CD4-positive, alpha-beta T cell treated with Interleukin-1 beta for 1 hour (primary cell): ENCODE data around the gene PNKD.
"Not testable (repeated sequence)": the region's sequence is repeated elsewhere in the genome, so short reads cannot be mapped to it uniquely, and the experiment has no call there.

Experiments
- DNase-seq, 2 donors: peaks; one replicate each; pipeline ENCODE4 v3.0.0-alpha.2; 2020 to 2022

PNKD gene

DNA sequence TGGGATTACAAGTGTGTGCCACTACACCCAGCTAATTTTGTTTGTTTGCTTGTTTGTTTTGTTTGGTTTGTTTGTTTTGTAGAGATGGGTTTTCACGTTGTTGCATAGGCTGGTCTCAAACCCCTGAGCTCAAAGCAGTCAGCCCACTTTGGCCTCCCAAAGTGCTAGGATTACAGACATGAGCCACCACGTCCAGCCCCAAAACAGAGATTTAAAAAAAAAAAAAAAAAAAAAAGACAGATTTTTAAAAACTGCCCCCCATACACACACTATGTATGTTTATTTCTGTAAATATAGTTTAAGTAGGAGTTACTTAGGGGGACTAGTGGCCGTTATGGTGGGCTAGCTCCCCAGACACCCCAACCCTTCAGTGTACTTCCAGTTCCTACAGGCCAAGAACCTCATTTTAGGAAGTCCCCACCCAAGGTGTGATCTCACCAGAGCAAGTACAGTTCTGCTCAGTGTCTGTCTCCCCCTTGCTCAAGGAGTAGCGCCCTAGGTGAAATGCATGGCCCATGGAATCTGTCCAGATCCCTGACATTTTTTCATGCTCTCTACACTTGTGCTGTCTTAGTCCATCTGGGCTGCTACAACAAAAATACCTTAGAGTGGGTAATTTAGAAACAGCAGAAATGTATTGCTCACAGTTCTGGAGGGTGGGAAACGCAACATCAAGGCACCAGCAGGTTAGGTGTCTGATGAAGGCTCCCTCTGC is 23.6 kb downstream of the PNKD start:
- no peak for DNase-seq

DNA sequence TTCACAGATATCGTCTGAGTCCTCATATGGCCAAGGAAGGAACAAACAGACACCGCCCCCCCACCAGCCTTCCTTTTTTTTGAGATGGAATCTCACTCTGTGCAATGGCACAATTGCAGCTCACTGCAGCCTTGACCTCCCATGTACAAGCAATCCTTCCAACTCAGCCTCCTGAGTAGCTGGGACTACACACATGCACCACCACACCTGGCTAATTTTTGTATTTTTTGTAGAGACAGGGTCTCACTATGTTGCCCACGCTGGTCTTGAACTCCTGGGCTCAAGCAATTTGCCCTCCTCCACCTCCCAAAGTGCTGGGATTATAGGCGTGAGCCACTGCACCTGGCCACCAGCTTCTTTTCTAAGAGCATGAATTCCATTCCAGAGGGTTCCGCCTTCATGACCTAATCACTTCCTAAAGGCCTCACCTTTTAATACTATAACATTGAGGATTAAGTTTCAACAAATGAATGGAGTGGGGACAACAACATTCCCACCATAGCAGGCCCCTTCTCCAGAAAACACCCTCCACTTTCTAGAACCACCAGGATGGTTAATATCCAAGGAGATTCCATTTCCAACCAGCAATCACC is 24.2 kb downstream of the PNKD start:
- DNase-seq, result no peak

DNA sequence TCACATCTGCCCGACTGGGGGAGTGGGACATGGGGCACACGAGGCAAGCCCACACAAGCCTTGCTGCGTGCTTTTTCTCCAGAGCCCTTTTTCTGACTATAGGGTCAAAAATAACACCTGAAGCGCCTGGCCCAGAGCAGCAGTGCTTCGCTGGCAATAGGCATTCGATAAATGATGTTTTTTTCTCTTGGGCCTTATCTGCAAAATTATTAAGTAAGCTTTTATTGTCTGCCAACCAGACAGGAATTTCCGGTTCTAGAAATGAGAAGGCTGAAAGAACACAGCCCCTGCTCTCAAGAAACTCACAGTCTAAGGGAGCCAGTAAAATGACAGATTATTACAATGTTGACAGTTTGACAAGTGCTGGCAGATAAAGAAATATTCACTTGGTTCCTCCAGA is 24.7 kb downstream of the PNKD start:
- DNase-seq, result no peak

DNA sequence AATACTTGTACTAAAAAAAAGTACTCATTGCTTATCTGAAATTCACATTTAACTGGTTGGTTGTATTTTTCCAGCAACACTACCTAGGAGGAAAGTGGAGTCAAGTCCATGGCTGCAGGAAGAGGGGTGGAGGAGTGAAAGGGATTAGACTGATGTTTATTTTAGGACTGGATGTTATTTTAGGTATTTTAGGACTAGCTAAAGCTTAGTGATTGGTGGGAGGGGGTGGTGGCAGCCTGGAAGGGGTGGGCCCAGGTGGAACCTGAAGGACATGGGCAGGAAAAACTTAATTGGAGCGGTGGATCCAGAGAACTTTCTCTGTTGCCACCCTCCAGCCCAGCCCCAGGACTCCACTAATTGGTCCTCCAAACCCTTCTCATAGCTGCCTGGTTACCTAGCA is 25.9 kb downstream of the PNKD start:
- no peak for DNase-seq

DNA sequence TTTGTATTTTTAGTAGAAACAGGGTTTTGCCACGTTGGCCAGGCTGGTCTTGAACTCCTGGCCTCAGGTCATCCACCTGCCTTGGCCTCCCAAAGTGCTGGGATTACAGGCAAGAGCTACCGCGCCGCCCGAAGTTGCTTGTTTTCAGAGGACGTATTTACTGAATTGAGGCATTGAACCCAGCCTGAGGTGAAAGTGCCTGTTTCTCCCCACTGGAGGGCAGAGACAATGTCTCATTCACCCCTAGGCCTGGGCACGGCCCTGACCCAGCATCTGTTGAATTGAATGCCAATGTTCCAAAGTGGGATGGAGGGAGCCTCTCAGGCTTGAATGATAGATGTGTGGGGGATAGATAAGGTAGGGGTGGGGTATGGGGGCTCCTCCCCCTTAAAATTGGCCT is 26.5 kb downstream of the PNKD start:
- no peak for DNase-seq

DNA sequence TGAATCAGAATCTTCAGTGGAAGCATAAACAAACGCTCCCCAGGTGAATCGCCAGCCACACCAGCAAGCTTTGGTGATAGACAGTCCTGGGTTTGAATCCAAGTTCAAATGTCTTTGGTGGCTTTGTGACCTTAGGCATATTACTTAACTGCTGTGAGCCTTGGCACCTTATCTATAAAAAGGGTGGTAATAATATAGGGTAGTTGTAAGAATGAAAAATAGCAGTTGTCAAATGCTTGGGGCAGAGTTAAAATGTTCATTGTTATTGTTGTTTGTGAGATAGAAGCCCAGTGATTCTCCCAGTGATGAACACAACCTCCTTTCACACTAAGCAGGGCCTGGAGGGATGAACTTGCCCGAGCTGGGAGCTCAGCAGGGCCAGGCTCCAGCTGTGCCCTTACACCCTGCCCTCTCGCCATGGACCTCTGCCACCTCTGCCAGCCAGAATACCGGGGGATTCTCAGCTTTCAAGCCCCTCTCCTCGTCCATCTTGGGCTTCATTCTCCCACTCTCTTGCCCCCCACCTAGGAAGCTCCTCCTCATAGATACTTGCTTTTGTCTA is 28.1 kb downstream of the PNKD start:
- DNase-seq, result no peak

DNA sequence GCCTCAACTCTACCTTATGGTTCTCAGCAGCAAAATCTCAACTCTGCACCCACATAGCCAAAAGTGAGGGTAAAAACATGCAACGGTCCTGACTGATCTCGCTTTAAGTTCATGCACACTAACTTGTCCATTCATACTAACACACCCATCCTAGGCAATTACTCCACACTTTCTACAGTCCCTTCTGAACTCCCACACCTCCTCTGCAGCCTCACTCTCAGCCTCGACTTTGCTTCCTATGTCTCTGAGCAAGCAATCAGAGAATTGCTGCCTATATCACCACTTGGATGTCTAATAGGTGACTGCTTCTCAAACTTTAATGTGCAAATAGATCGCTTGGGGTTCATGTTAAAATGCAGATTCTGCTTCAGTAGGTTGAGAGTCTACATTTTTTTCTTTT is 29.8 kb downstream of the PNKD start:
- no peak for DNase-seq

DNA sequence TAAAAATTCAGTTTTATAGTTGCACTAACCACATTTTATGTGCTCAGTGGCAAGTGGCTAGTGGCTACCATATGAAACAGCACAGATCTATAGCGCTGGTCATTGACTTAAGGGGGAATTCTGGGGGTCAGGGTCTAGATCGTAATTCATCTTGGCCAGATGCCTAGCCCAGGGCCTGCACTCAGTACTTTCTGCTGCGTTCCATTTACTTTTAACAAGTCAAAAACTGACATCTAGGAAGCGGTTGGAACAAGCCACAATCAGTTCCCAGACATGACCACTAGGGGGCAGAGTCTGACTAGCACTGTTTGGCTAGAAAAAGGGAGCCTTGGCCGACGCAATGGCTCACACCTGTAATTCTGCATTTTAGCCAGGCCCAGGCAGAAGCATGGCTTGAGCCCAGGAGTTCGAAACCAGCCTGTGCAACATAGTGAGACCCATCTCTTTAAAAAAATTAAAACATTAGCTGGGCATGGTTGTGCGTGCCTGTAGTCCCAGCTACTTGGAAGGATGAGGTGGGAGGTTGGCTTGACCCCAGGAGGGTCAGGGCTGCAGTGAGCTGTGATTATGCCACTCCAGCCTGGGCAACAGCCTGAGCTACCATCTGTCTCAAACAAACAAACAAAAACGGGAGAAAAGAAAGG is 31.0 kb downstream of the PNKD start:
- peak; percentile 87 to 91 for DNase-seq

DNA sequence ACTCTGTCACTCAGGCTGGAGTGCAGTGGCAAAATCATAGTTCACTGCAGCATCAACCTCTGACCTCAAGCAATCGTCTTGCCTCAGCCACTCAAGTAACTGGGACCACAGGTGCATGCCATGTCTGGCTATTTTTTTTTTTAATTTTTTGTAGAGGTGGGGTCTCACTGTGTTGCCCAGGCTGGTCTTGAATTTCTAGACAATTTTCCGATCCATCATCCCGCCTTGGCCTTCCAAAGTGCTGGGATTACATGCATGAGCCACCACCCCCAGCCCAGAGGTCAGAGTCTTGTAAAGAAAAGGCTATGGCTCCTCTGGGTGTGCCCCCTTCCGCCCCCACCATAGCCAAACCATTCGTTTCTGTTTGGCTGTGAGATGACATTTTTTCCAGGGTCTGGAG is 35.1 kb downstream of the PNKD start:
- DNase-seq, result no peak

DNA sequence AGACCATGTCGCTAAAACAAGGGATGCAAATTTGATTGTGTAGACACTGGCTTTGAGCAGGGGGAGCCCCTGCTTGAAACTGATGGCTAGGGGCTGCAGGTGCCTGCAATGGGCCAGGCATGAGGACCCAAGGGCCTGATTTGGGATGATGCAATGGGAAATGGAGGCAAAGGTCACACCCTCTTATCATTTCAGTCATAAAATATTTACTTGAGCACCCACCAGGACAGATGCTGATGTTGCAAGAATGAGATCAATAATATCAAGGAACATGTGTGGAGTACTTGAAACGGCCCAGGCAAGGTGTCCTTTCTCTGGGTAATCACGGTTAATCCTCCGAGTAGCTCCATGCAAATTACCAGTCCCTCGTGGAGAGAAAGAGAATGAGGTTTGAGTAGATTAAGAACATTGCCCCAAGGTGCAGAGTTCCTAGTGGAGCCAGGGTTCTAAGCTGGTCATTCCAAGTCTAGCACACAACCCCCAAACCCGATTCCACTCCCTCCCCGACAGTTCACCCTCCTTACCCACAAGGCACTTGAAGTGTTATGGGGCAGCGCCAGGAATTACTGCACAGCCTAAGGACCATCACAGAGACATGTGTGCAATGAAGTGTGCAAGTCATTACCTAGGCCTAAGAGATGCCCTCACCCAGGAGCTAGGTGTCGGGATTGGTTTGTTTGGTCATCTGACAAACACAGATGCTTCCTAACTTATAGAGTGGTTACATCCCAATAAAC is 36.0 kb downstream of the PNKD start:
- no peak for DNase-seq

DNA sequence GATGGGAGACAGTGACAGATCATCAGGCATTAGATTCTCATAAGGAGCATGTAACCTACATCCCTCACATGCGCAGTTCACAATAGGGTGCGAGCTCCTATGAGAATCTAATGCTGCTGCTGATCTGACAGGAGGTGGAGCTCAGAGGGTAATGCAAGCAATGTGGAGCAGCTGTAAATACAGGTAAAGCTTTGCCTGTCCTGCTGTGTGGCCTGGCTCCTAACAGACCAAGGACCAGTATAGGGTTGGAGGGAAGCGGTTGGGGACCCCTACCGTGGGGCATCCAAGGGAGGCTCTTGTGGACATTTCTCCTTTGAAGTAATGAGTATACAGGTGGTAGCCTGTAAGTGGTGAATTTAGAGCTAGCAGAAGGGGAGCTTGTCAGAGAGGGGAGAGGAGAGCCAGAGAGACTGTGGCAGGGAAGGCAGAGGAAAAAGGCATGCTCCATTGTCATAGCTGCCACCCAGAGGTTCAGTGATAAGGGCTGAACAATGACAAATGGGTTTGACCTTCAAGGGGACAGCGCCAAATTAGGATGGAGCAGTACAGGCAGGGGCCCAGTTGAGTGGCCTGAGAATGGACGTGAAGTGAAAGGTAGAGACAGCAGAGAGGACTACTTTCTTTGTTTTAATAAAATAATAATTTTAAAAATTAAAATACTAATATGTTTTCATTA is 37.2 kb downstream of the PNKD start:
- DNase-seq, result no peak

DNA sequence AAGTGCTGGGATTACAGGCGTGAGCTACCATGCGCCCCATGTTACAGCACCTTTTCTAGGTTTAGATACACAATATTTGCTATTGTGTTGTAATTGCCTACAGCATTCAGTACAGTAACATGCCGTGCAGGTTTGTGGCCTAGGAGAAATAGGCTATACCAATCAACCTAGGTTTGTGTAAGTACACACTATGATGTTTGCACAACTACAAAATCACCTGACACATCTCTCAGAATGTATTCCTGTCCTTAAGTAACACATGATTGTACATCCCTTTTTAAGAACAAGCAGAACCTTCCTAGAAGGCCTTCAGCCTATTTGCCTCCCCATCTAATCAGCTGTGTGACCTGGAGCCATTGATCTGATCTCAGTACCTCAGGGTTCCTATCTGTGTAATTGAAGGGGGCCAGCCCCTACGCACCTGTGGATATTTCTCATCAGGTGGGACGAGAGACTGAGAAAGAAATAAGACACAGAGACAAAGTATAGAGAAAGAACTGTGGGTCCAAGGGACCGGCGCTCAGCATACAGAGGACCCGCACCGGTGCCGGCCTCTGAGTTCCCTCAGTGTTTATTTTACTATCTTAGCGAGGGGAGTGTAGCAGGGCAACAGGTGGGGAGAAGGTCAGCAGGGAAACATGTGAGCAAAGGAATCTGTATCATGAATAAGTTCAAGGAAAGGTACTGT is 40.7 kb downstream of the PNKD start:
- no peak for DNase-seq

DNA sequence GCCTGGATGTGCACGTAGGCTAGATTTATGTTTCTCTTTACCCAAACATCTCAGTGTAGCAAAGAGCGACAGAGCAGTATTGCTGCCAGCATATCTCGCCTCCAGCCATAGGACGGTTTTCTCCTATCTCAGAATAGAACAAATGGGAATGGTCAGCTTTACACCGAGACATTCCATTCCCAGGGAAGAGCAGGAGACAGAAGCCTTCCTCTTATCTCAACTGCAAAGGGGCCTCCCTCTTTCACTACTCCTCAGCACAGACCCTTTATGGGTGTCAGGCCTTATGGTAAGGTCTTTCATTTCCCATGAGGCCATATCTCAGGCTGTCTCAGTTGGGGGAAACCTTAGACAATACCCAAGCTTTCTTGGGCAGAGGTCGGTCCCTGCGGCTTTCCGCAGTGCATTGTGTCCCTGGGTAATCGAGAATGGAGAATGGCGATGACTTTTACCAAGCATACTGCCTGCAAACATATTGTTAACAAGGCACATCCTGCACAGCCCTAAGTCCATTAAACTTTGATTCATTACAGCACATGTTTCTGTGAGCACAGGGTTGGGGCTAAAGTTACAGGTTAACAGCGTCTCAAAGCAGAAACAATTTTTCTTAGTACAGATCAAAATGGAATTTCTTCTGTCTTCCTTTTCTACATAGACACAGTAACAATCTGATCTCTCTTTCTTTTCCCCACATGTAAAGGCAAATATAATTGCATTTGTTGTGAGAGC is 41.4 kb downstream of the PNKD start:
- not testable (repeated sequence) for DNase-seq

DNA sequence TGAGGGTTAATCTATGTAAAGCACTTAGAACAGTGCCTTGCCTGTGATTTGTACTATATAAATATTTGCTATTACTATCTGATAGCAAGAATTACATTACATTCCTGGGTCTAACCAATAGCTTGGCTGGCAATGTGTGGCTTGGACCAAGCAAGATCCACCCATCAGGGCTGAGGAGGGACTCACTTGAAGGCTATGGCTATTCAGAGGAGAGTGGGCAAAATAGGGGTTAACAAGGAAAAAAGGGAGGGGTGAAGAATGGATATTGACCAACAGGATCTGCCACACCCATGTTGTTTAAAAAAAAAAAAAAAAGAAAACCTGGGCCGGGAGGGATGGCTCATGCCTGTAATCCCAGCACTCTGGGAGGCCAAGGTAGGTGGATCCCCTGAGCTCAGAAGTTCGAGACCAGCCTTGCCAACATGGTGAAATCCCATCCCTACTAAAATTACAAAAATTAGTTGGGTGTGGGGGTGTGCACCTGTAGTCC is 42.0 kb downstream of the PNKD start:
- DNase-seq, result no peak

DNA sequence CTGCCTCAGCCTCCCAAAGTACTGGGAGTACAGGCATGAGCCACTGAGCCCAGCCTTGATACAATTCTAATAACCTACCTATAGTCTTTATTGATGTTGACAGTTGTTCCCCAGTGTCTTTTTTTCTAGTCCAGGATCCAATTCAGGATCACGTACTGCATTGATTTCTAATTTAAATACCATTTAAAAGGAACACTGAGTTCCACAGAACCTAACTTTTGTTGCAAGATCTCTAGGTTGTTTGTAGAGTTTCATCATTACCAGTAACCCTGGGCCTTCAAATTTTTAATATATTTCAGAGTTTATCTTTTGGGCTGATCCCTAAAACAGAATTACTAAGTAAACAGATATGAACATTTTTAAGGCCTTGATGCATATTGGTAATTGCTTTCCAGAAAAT is 43.0 kb downstream of the PNKD start:
- DNase-seq, result no peak

DNA sequence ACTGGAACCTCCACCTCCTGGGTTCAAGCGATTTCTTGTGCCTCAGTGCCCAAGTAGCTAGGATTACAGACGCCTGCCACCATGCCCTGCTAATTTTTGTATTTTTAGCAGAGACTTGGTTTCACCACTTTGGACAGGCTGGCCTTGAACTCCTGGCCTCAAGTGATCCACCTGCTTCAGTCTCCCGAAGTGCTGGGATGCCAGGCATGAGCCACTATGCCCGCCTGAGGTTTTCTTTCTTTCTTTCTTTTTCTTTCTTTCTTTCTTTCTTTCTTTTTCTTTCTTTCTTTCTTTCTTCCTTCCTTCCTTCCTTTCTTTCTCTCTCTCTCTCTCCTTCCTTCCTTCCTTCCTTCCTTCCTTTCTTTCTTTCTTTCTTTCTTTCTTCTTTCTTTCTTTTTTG is 44.4 kb downstream of the PNKD start:
- DNase-seq, result not testable (repeated sequence)

DNA sequence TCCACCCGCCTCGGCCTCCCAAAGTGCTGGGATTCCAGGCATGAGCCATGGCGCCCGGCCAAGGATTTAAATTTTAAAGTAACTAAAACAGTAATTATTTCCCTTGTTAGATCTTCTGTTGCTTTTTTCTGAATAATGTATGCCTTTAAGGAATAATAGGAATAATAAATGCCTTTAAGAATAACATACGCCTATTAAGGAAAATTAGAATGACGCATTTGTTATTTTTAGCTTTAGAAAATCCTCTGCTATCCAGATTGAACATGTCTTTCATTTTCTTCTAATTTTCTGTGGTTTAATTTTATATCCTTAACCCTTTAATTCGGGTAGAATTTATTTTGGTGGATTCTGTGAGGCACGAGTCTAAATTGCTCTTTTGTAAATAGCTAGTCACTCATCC is 45.1 kb downstream of the PNKD start:
- no peak for DNase-seq

DNA sequence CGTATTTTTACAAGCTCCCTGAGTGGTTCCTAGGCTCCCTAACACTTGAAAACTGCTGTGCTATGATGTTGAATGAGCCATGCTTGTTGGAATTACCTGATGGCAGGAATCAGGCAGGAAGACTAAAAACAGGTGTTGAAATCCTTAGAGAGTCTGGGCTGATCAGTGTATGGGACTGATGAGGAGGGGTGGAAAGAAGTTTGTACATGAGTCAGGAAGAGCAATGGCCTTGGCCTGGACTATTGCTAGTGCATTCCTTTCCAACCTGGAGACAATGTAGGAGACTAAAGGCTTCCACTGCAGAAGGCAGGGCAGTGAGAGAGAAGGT is 46.9 kb downstream of the PNKD start:
- DNase-seq, result no peak

DNA sequence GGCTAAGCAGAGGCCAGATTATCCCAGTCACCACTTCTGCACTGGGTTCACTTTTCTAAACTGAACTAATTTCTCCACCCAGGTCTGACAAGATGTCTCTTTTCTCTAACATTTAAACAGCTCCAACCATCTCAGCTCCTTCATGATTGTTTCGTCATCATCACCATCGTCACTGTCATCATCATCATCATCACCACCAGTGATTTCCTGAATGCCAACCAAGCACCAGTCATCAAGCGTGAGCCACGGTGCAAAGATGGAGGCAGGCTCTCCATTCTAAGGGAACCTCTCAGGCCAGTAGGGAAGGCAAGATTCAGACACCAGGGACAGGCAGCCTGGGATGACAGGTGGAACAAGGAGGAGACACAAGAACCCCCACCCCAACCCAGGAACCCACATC is 47.5 kb downstream of the PNKD start:
- DNase-seq, result peak in 1 of 2 donors; percentile 22

DNA sequence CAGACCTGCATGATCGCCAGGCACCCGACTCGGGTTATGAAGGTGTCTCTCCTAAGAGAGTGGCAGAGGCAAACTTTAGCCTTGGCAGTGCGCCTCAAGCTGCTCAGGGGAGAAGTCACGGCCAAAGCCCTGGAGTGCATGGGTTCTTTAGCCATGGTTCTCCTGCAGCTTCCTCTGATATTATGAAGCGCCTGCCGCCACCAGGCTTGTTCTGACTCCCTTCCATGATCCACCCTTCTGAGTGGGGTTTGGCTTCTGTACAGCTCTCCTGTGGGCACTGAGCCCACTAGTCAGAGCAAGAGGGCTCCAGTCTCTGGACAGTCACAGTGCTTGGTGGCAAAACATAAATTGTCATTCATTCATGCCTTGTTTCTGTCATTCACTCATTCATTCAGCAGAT is 47.9 kb downstream of the PNKD start:
- no peak for DNase-seq

DNA sequence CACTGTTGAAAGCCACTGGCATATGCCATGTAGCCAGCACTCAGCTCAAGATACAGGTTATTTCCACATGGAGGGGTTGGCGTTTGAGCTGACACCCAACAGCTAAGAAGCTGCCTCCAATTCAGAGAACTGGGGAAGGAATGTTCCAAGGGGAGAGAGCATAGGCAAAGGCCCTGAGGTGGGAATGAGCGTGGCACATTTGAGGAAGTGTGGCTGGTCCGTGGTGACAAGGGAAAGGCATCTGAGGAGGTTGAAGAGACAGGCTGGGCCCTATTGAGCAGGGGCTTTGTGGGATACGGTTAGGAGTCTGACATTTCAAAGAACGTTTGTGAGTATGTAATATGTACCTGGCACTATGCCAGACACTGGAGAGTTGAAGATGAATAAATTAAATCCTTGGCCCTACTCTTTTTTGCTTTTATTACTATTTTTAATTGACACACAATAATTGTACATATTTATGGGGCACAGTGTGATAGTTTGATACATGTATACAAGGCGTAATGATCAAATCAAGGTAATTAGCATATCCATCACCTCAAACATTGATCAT is 49.6 kb downstream of the PNKD start:
- no peak for DNase-seq
